ENCODE measurements around the gene CACNB2.

- TF ChIP-seq ESRRA (IDR thresholded peaks at IDR 0.05; ENCODE audit: borderline replicate concordance, low read length) (no peak), MYC (IDR thresholded peaks at IDR 0.05; ENCODE audit: borderline replicate concordance, low read length) (no peak), MAX (IDR thresholded peaks at IDR 0.05) (no peak), EP300 (IDR thresholded peaks at IDR 0.05) (no peak), POLR2A (IDR thresholded peaks at IDR 0.05; ENCODE audit: low read length) (no peak), CTCF (IDR thresholded peaks at IDR 0.05) (no peak), RFX5 (IDR thresholded peaks at IDR 0.05) (no peak), USF2 (IDR thresholded peaks at IDR 0.05) (no peak), KDM1A (IDR thresholded peaks at IDR 0.05; ENCODE audit: low read depth) (no peak), ZC3H11A (IDR thresholded peaks at IDR 0.05) (no peak), ATOH8 (CRISPR knock-in tag; IDR thresholded peaks at IDR 0.05; ENCODE audit: low read depth) (no peak), HDAC2 (IDR thresholded peaks at IDR 0.05) (no peak), MAZ (IDR thresholded peaks at IDR 0.05; ENCODE audit: borderline replicate concordance, low read depth, low read length) (no peak), CHD2 (IDR thresholded peaks at IDR 0.05; ENCODE audit: low read length, partially characterized antibody) (no peak)
Measured at GRCh38 chr10:18279173-18279572, 138.9 kb downstream of the CACNB2 start.

Measured in A549 (cell line).